Aorta (tissue), 5 donors: ENCODE measurements around the gene MYL5. TPM values are rescaled to one million over a fixed set of nuclear protein-coding genes. Genes with fewer than 3 reads are reported as not detected.

Source experiments
- ATAC-seq: fragments of 200-7000 bp; cut with Tn5 transposase; one replicate; pipeline ENCODE4 v1.9.1; 2022; ENCODE audit warnings: moderate library complexity; ENCODE audit not compliant: low FRiP score
- DNase-seq, 2 donors: peaks; one replicate each; pipeline ENCODE4 v3.0.0-alpha.2; 2020
- H3K27ac ChIP-seq, 2 donors: one replicate each; pipeline ENCODE4 v1.5.1; 2013; ENCODE audit warnings: low read length in 2 of 2, mild to moderate bottlenecking in 2 of 2, moderate library complexity in 2 of 2, control low read depth in 1 of 2, inconsistent platforms in 1 of 2, low read depth in 1 of 2
- H3K27me3 ChIP-seq, 2 donors: one replicate each; pipeline ENCODE4 v1.6.1; 2013; ENCODE audit warnings: control low read depth in 1 of 2, low read length in 1 of 2, mild to moderate bottlenecking in 1 of 2, moderate library complexity in 1 of 2; ENCODE audit not compliant: insufficient read depth in 2 of 2, control insufficient read depth in 1 of 2
- H3K36me3 ChIP-seq, 2 donors: one replicate each; pipeline ENCODE4 v1.6.1; 2013; ENCODE audit warnings: control low read depth in 1 of 2, low read length in 1 of 2, mild to moderate bottlenecking in 1 of 2; ENCODE audit not compliant: insufficient read depth in 2 of 2, control insufficient read depth in 1 of 2
- H3K4me1 ChIP-seq, 2 donors: one replicate each; pipeline ENCODE4 v1.6.1; 2013; ENCODE audit warnings: low read length in 2 of 2, control low read depth in 1 of 2, mild to moderate bottlenecking in 1 of 2, moderate library complexity in 1 of 2; ENCODE audit not compliant: insufficient read depth in 2 of 2, control insufficient read depth in 1 of 2
- H3K4me3 ChIP-seq, 2 donors: one replicate each; pipeline ENCODE4 v1.5.1; 2013; ENCODE audit warnings: low read length in 2 of 2, control low read depth in 1 of 2, mild to moderate bottlenecking in 1 of 2
- H3K9me3 ChIP-seq: one replicate; pipeline ENCODE4 v1.6.1; 2013; ENCODE audit warnings: mild to moderate bottlenecking, low read length; ENCODE audit not compliant: control insufficient read depth
- WGBS, 2 donors: extraction: QIAGEN DNeasy Blood & Tissue Kit; methylation state at CpG; one replicate each; pipeline ENCODE4 v1.1.7; 2013; 5-methylcytosine and 5-hydroxymethylcytosine counted together
- intact Hi-C, 2 donors: fragments of 100-400 bp; cut with DNase I; formaldehyde crosslinking; loops; one replicate each; pipeline versions ENCODE4 v1.14.2 to v1.15.0; 2022
- polyA plus RNA-seq, 2 donors: library from polyadenylated mRNA; stranded (reverse); fragments of 200-250 nt; gene quantifications; one replicate each; pipeline ENCODE4 v1.2.3, GENCODE V29; 2013
- total RNA-seq, 2 donors: library from RNA; stranded (reverse); fragmentation: NEBNext Ultra II Directional; extraction: Animal tissue kit (Norgen Biotek cat#: 25700); gene quantifications; one replicate each; pipeline ENCODE4 v1.2.1, GENCODE V29; 2021
- donor health status: healthy with polysubstance abuse.
- donor health status: Bipolar disorder and iron deficiency.
- donor health status: DM: no; HTN: no; CAD: no.
- donor health status: DM: no; HTN: no; CAD: no.
- donor health status: DM: yes; HTN: yes; CAD: no.

Gene MYL5
- total and polyA plus RNA-seq, 4 donors, result 5.7 to 19.8 (median 13.4) TPM

GRCh38 chr4:658681-659667 is 15.4 kb upstream of the MYL5 start:
- WGBS, 2 donors, result 88 to 92% methylated on average over 32 of the region's 32 CpGs

GRCh38 chr4:659851-660250 is 14.5 kb upstream of the MYL5 start:
- ATAC-seq (no peak), DNase-seq (peak in 1 of 2 donors; percentile 10)
- no peak overlapping the region for H3K27ac ChIP-seq
- no peaks in the 10 kb centered on the region for H3K4me1 ChIP-seq
- no peaks in the 10 kb centered on the region for H3K9me3 ChIP-seq
- 87 to 93% methylated on average over 8 of the region's 8 CpGs for WGBS, 2 donors
- intact Hi-C loops, result no loop called here
- H3K27me3 ChIP-seq, result no peaks in the 10 kb centered on the region
- H3K36me3 ChIP-seq, result no peaks in the 10 kb centered on the region
- H3K4me3 ChIP-seq, result no peak overlapping the region

More at GRCh38 chr4:658681-659667, 15.4 kb upstream of the MYL5 start:
- no peaks in the 10 kb centered on the region for H3K4me1 ChIP-seq
- no peaks in the 10 kb centered on the region for H3K36me3 ChIP-seq
- no peak for ATAC-seq
- H3K4me3 ChIP-seq, result no peak overlapping the region
- no peaks in the 10 kb centered on the region for H3K9me3 ChIP-seq
- no peaks in the 10 kb centered on the region for H3K27me3 ChIP-seq
- intact Hi-C loops, result no loop called here
- DNase-seq, result peak; percentile 42 to 68
- H3K27ac ChIP-seq, result no peak overlapping the region

GRCh38 chr4:660401-660800 is 13.9 kb upstream of the MYL5 start:
- no peaks in the 10 kb centered on the region for H3K9me3 ChIP-seq
- no peak overlapping the region for H3K4me3 ChIP-seq
- no peaks in the 10 kb centered on the region for H3K36me3 ChIP-seq
- DNase-seq (peak; percentile 21 to 44), ATAC-seq (no peak)
- 92 to 95% methylated on average over 10 of the region's 10 CpGs for WGBS, 2 donors
- H3K27me3 ChIP-seq, result no peaks in the 10 kb centered on the region
- intact Hi-C loops, result no loop called here
- no peak overlapping the region for H3K27ac ChIP-seq
- H3K4me1 ChIP-seq, result no peaks in the 10 kb centered on the region

GRCh38 chr4:661231-661630 is 13.1 kb upstream of the MYL5 start:
- no peaks in the 10 kb centered on the region for H3K4me1 ChIP-seq
- H3K27ac ChIP-seq, result no peak overlapping the region
- ATAC-seq, result no peak
- intact Hi-C loops, result no loop called here
- no peaks in the 10 kb centered on the region for H3K36me3 ChIP-seq
- H3K9me3 ChIP-seq, result no peaks in the 10 kb centered on the region
- H3K27me3 ChIP-seq, result no peaks in the 10 kb centered on the region
- peak; percentile 9 to 14 for DNase-seq
- H3K4me3 ChIP-seq, result no peak overlapping the region
- WGBS, 2 donors, result 93% methylated on average over 3 of the region's 3 CpGs

- no peaks in the 10 kb centered on the region for H3K36me3 ChIP-seq
- intact Hi-C loops, result no loop called here
- DNase-seq (peak; percentile 45 to 70), ATAC-seq (no peak)
- H3K4me3 ChIP-seq, result no peak overlapping the region
- H3K27ac ChIP-seq, result no peak overlapping the region
- H3K9me3 ChIP-seq, result no peaks in the 10 kb centered on the region
- WGBS, 2 donors, result 97% methylated on average over 41 to 42 of the region's 42 CpGs
- no peaks in the 10 kb centered on the region for H3K27me3 ChIP-seq
- no peaks in the 10 kb centered on the region for H3K4me1 ChIP-seq
Observed at GRCh38 chr4:661881-662761, 12.2 kb upstream of the MYL5 start.

- 26 to 34% methylated on average over 20 of the region's 20 CpGs for WGBS, 2 donors
- DNase-seq (peak in 1 of 2 donors; percentile 71), ATAC-seq (no peak)
- no peaks in the 10 kb centered on the region for H3K36me3 ChIP-seq
- H3K27me3 ChIP-seq, result no peaks in the 10 kb centered on the region
- peak overlapping the region in 1 of 2 donors; percentile 9 for H3K4me3 ChIP-seq
- H3K27ac ChIP-seq, result no peak overlapping the region
- H3K4me1 ChIP-seq, result no peaks in the 10 kb centered on the region
- intact Hi-C loops, result no loop called here
- no peaks in the 10 kb centered on the region for H3K9me3 ChIP-seq
Observed at GRCh38 chr4:663046-663437, 11.3 kb upstream of the MYL5 start.

- H3K4me1 ChIP-seq, result no peaks in the 10 kb centered on the region
- no peak for ATAC-seq
- H3K27me3 ChIP-seq, result no peaks in the 10 kb centered on the region
- no peak overlapping the region for H3K27ac ChIP-seq
- DNase-seq, result peak; percentile 81 to 82
- no peaks in the 10 kb centered on the region for H3K9me3 ChIP-seq
- H3K4me3 ChIP-seq, result peak overlapping the region; percentile 20 to 39
- WGBS, 2 donors, result 2 to 3% methylated on average over 59 to 80 of the region's 80 CpGs
- H3K36me3 ChIP-seq, result no peaks in the 10 kb centered on the region
- intact Hi-C loops, result no loop called here
Observed at GRCh38 chr4:663438-664428, 10.6 kb upstream of the MYL5 start.

GRCh38 chr4:664713-665231 is 9.6 kb upstream of the MYL5 start:
- no peaks in the 10 kb centered on the region for H3K9me3 ChIP-seq
- H3K4me3 ChIP-seq, result no peak overlapping the region
- H3K27me3 ChIP-seq, result no peaks in the 10 kb centered on the region
- H3K27ac ChIP-seq, result no peak overlapping the region
- H3K4me1 ChIP-seq, result no peaks in the 10 kb centered on the region
- DNase-seq (peak; percentile 44 to 55), ATAC-seq (no peak)
- intact Hi-C loops, result no loop called here
- no peaks in the 10 kb centered on the region for H3K36me3 ChIP-seq
- 96% methylated on average over 23 to 24 of the region's 24 CpGs for WGBS, 2 donors
